ENCODE measurements around the gene FBXO39. TPM values are rescaled to one million over a fixed set of nuclear protein-coding genes. Genes with fewer than 3 reads are reported as not detected.

Gene FBXO39
- total and polyA plus RNA-seq, 7 donors = 0.52 TPM; not detected in 6

DNA sequence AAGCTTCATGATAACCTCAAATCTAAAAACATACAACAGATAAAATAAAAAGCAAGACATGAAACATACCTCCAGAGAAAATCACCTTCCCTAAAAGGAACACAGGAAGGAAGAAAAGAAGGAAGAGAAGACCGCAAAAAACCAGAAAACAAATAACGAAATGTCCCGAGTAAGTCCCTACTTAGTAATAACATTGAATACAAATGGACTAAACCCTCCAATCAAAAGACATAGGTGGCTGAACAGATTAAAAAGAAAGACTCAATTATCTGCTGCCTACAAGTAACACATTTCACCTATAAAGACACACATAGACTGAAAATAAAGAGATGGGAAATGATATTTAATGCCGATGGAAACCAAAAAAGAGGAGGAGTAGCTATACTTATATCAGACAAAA lies 6.2 kb downstream of the FBXO39 start:
- intact Hi-C loops (cut with DNase I) = no loop called here
- no peak for DNase-seq
- Histone ChIP-seq H3K4me1 (no peaks in the 10 kb centered on the region), H3K27me3 (peaks cover 0 to 28% (median 0%) of the 10 kb centered on the region in 3 donors), H3K9me3 (peaks cover 0 to 5% (median 0%) of the 10 kb centered on the region in 4 donors), H3K4me3 (no peak overlapping the region), H3K27ac (no peak overlapping the region), H3K36me3 (no peaks in the 10 kb centered on the region)
- WGBS, 2 donors = 88 to 92% methylated on average over 4 of the region's 4 CpGs
- TF ChIP-seq POLR2A (IDR thresholded peaks at IDR 0.05) (no peak), POLR2AphosphoS5 (IDR thresholded peaks at IDR 0.05) (no peak), EP300 (IDR thresholded peaks at IDR 0.05) (no peak)
- TF ChIP-seq, protein P1, sequence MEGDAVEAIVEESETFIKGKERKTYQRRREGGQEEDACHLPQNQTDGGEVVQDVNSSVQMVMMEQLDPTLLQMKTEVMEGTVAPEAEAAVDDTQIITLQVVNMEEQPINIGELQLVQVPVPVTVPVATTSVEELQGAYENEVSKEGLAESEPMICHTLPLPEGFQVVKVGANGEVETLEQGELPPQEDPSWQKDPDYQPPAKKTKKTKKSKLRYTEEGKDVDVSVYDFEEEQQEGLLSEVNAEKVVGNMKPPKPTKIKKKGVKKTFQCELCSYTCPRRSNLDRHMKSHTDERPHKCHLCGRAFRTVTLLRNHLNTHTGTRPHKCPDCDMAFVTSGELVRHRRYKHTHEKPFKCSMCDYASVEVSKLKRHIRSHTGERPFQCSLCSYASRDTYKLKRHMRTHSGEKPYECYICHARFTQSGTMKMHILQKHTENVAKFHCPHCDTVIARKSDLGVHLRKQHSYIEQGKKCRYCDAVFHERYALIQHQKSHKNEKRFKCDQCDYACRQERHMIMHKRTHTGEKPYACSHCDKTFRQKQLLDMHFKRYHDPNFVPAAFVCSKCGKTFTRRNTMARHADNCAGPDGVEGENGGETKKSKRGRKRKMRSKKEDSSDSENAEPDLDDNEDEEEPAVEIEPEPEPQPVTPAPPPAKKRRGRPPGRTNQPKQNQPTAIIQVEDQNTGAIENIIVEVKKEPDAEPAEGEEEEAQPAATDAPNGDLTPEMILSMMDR (IDR thresholded peaks at IDR 0.05) = no peak

DNA sequence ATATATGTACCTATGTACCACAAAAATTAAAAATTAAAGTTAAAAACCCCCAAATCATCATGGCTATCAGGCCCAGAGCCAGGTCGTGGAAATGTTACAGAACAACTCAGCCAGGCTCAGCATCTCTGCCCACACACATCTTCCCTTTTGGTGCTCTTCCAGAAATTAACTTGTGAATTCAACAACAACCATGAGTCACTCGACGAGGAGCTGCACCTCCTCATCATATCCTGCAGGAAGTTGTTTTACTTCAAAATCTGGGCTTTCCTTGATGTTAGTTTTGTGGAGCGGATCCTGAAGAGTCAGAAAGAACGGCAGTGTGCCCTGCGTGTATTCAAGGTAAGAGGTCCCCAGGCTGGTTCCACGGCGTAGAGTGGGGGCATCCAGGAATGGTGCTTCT lies 10.6 kb downstream of the FBXO39 start:
- TF ChIP-seq, protein P1 (IDR thresholded peaks at IDR 0.05) = no peak
- TF ChIP-seq POLR2A (IDR thresholded peaks at IDR 0.05) = no peak
- no peak for TF ChIP-seq EP300 (IDR thresholded peaks at IDR 0.05)
- TF ChIP-seq POLR2AphosphoS5 (IDR thresholded peaks at IDR 0.05) = no peak
- intact Hi-C loops (cut with DNase I) = no loop called here
- WGBS, 2 donors = 70 to 73% methylated on average over 8 of the region's 8 CpGs

DNA sequence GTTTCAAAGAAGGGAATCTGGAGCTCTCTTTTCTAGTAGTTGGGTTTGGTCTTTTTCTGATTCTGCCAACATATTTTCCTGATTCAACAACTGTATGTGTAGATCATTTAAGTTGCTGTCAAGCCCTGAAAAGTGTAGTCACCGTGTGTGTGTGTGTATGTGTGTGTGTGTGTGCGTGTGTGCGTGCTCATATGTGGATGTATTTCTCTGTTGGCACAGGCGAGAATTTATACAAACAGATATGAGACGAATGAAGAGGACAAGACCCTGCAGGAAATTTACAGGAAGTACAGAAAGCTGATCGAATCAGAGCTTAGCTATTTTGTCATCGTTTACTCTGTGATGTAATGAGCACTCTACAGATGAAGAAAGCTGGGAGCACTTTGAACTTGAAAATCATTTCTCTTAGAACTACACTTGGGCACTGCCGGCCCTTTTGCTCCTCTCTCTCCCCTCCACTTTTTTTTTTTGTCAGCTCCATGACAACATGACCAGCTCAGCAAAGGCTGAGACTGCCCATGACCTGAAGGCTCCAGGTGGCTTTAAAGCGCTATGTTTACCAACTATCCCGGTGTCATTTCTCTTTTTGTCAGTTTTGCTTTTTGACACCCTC lies 11.2 kb downstream of the FBXO39 start:
- H3K36me3 ChIP-seq = no peaks in the 10 kb centered on the region
- TF ChIP-seq POLR2AphosphoS5 (IDR thresholded peaks at IDR 0.05) (no peak), EP300 (IDR thresholded peaks at IDR 0.05) (no peak), POLR2A (IDR thresholded peaks at IDR 0.05) (no peak)
- TF ChIP-seq, protein P1 (IDR thresholded peaks at IDR 0.05) = no peak
- H3K4me3 ChIP-seq = no peak overlapping the region
- no peak overlapping the region for H3K27ac ChIP-seq
- no peaks in the 10 kb centered on the region for H3K4me1 ChIP-seq
- 43 to 58% methylated on average over 10 of the region's 10 CpGs for WGBS, 2 donors
- peaks cover 0 to 28% (median 0%) of the 10 kb centered on the region in 3 donors for H3K27me3 ChIP-seq
- no peak for DNase-seq
- H3K9me3 ChIP-seq = peaks cover 0 to 5% (median 0%) of the 10 kb centered on the region in 4 donors
- intact Hi-C loops (cut with DNase I) = no loop called here

More for the DNA sequence above, 10.6 kb downstream of the FBXO39 start:
- H3K4me3 ChIP-seq = no peak overlapping the region
- peaks cover 0 to 23% (median 0%) of the 10 kb centered on the region in 3 donors for H3K27me3 ChIP-seq
- H3K9me3 ChIP-seq = peaks cover 0 to 5% (median 0%) of the 10 kb centered on the region in 4 donors
- H3K36me3 ChIP-seq = no peaks in the 10 kb centered on the region
- no peaks in the 10 kb centered on the region for H3K4me1 ChIP-seq
- no peak for DNase-seq
- H3K27ac ChIP-seq = no peak overlapping the region

DNA sequence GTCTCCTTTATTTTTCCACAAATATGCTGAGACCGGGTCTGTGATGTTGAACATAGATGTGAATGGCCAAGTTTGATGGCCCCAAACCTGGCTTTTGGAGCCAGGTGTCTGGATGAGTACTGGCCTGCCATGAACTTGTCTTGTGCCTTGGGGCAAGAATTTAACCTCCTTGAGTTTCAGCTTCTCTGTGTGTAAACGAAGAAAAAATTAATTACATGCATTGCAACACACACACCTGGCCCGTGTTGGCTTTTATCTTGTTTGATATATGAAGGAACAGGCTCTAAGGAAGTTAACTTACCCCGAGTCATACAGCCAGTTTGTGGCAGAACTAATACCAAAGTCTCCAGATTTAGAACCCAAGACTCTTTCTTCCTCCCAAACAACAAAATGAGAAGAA lies 13.1 kb downstream of the FBXO39 start:
- H3K27ac ChIP-seq = no peak overlapping the region
- intact Hi-C loops (cut with DNase I) = no loop called here
- WGBS, 2 donors = 38 to 66% methylated on average over 4 of the region's 4 CpGs

More for the DNA sequence above, 13.1 kb downstream of the FBXO39 start:
- Histone ChIP-seq H3K36me3 (no peaks in the 10 kb centered on the region), H3K27me3 (peaks cover 0 to 29% (median 0%) of the 10 kb centered on the region in 3 donors), H3K4me1 (no peaks in the 10 kb centered on the region), H3K4me3 (no peak overlapping the region), H3K9me3 (peaks cover 0 to 5% (median 0%) of the 10 kb centered on the region in 4 donors)
- DNase-seq = no peak
- TF ChIP-seq, protein P1 (IDR thresholded peaks at IDR 0.05) = no peak
- TF ChIP-seq EP300 (IDR thresholded peaks at IDR 0.05) (no peak), POLR2A (IDR thresholded peaks at IDR 0.05) (no peak), POLR2AphosphoS5 (IDR thresholded peaks at IDR 0.05) (no peak)
